Tibial artery (tissue), 4 donors: ENCODE results near the gene FAR1.

Source experiments
- DNase-seq, 2 donors: peaks; one replicate each; pipeline ENCODE4 v3.0.0-alpha.2; 2019
- H3K27ac ChIP-seq, 2 donors: fragments of 200-600 bp; sonication (generic) in 1 of 2; 1 replicate in 1 of 2; 2 replicates in 1 of 2; pipeline ENCODE4 v1.5.1; 2018 to 2019; ENCODE audit warnings: mild to moderate bottlenecking in 1 of 2
- H3K27me3 ChIP-seq, 2 donors: fragments of 200-600 bp; sonication (generic) in 1 of 2; one replicate each; pipeline versions ENCODE4 v1.5.1 to v1.6.0; 2016 to 2019
- H3K36me3 ChIP-seq, 3 donors: fragments of 200-600 bp; sonication (generic) in 2 of 3; one replicate each; pipeline ENCODE4 v1.5.1; 2016 to 2019; ENCODE audit warnings: mild to moderate bottlenecking in 2 of 3
- H3K4me1 ChIP-seq, 4 donors: fragments of 200-600 bp; sonication (generic) in 2 of 4; 1 replicate in 3 of 4; 2 replicates in 1 of 4; pipeline ENCODE4 v1.5.1; 2016 to 2019
- H3K4me3 ChIP-seq, 2 donors: fragments of 200-600 bp; sonication (generic) in 1 of 2; 1 replicate in 1 of 2; 2 replicates in 1 of 2; pipeline ENCODE4 v1.5.1; 2018 to 2019; ENCODE audit warnings: mild to moderate bottlenecking in 2 of 2
- H3K9me3 ChIP-seq, 3 donors: fragments of 200-600 bp; sonication (generic) in 1 of 3; one replicate each; pipeline ENCODE4 v1.5.1; 2016 to 2019
- intact Hi-C: fragments of 100-400 bp; cut with DNase I; formaldehyde crosslinking; loops from one replicate; pipeline ENCODE4 v1.15.0; 2023; ENCODE audit warnings: low total_unique reads
- TF ChIP-seq, protein P1 (sequence below), 2 experiments: fragments of 200-600 bp in 1 of 2; fragments of 450-650 bp in 1 of 2; IDR thresholded peaks; one replicate each; pipeline ENCODE4 v1.5.1; 2017 to 2019; ENCODE audit warnings: antibody characterized with exemption in 2 of 2, mild to moderate bottlenecking in 1 of 2, moderate library complexity in 1 of 2

Gene FAR1

DNA sequence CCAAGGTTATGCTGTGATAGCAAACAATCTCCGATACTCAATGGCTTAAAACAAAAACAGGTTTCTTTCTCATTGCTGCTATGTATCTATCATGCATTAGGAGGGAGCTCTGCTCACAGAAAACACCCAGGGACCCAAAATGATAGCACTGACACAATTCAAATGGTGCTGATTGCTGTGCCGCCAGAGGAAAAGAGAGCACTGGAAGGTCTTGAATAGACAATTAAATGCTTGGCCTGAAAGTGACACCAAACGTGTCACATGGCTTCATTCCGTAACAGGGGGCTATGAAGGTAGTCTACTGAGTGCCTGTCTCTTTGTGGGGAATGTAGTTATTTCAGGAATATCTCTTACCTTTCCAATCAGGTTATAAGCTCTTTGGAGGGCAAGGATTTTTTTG, 94.2 kb downstream of the FAR1 start:
- no peak overlapping the region for H3K4me3 ChIP-seq
- no peaks in the 10 kb centered on the region for H3K27me3 ChIP-seq
- H3K4me1 ChIP-seq = no peaks in the 10 kb centered on the region
- no peaks in the 10 kb centered on the region for H3K9me3 ChIP-seq
- DNase-seq = no peak
- H3K36me3 ChIP-seq = no peaks in the 10 kb centered on the region
- H3K27ac ChIP-seq = no peak overlapping the region
- TF ChIP-seq, protein P1, sequence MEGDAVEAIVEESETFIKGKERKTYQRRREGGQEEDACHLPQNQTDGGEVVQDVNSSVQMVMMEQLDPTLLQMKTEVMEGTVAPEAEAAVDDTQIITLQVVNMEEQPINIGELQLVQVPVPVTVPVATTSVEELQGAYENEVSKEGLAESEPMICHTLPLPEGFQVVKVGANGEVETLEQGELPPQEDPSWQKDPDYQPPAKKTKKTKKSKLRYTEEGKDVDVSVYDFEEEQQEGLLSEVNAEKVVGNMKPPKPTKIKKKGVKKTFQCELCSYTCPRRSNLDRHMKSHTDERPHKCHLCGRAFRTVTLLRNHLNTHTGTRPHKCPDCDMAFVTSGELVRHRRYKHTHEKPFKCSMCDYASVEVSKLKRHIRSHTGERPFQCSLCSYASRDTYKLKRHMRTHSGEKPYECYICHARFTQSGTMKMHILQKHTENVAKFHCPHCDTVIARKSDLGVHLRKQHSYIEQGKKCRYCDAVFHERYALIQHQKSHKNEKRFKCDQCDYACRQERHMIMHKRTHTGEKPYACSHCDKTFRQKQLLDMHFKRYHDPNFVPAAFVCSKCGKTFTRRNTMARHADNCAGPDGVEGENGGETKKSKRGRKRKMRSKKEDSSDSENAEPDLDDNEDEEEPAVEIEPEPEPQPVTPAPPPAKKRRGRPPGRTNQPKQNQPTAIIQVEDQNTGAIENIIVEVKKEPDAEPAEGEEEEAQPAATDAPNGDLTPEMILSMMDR (IDR thresholded peaks at IDR 0.05) = no peak
- intact Hi-C loops = no loop called here

- H3K9me3 ChIP-seq = no peaks in the 10 kb centered on the region
- TF ChIP-seq, protein P1 (IDR thresholded peaks at IDR 0.05) = no peak
- intact Hi-C loops = no loop called here
These were observed 94.9 kb downstream of the FAR1 start for GRCh38 chr11:13763341-13763740.

GRCh38 chr11:13765886-13766285, 97.4 kb downstream of the FAR1 start:
- Histone ChIP-seq H3K27me3 (no peaks in the 10 kb centered on the region), H3K9me3 (no peaks in the 10 kb centered on the region), H3K27ac (no peak overlapping the region), H3K4me1 (no peaks in the 10 kb centered on the region), H3K4me3 (no peak overlapping the region), H3K36me3 (no peaks in the 10 kb centered on the region)
- TF ChIP-seq, protein P1 (IDR thresholded peaks at IDR 0.05) = no peak
- DNase-seq = no peak
- intact Hi-C loops = no loop called here

More at GRCh38 chr11:13763341-13763740, 94.9 kb downstream of the FAR1 start:
- Histone ChIP-seq H3K4me3 (no peak overlapping the region), H3K27ac (no peak overlapping the region), H3K27me3 (no peaks in the 10 kb centered on the region), H3K4me1 (no peaks in the 10 kb centered on the region), H3K36me3 (no peaks in the 10 kb centered on the region)
- no peak for DNase-seq

GRCh38 chr11:13767471-13767870, 99.0 kb downstream of the FAR1 start:
- H3K36me3 ChIP-seq = no peaks in the 10 kb centered on the region
- DNase-seq = no peak
- no peaks in the 10 kb centered on the region for H3K27me3 ChIP-seq
- no peak overlapping the region for H3K27ac ChIP-seq
- H3K4me1 ChIP-seq = no peaks in the 10 kb centered on the region
- TF ChIP-seq, protein P1 (IDR thresholded peaks at IDR 0.05) = no peak
- intact Hi-C loops = no loop called here
- no peaks in the 10 kb centered on the region for H3K9me3 ChIP-seq
- H3K4me3 ChIP-seq = no peak overlapping the region

DNA sequence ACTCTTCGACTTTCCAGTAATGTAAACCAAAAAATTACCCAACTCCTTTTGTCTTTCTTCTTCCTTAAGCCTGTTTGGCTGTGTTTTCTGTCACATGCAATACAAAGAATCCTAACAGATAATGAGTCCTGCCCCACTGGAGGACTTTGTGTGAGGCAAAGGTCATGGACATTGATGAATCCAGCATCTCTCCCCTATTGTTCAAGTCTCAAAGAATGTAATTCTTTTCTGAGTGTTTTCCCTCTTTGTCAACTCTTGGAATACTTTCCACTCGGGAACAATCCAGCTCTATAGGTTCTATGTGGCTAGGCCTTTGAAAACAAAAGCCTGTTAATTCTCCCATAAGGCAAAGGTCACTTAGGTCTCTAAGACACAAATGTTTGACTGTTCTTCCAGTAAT, 100.7 kb downstream of the FAR1 start:
- H3K27ac ChIP-seq = no peak overlapping the region
- H3K36me3 ChIP-seq = no peaks in the 10 kb centered on the region
- H3K27me3 ChIP-seq = peaks cover 0 to 3% of the 10 kb centered on the region in 2 donors
- H3K4me3 ChIP-seq = no peak overlapping the region
- TF ChIP-seq, protein P1 (IDR thresholded peaks at IDR 0.05) = no peak
- no peaks in the 10 kb centered on the region for H3K4me1 ChIP-seq
- no peaks in the 10 kb centered on the region for H3K9me3 ChIP-seq
- intact Hi-C loops = no loop called here
- DNase-seq = no peak

- intact Hi-C loops = no loop called here
These were observed 102.7 kb downstream of the FAR1 start for GRCh38 chr11:13771151-13771550.

More at GRCh38 chr11:13771151-13771550, 102.7 kb downstream of the FAR1 start:
- Histone ChIP-seq H3K27ac (no peak overlapping the region), H3K27me3 (peaks cover 0 to 3% of the 10 kb centered on the region in 2 donors), H3K4me3 (no peak overlapping the region), H3K36me3 (no peaks in the 10 kb centered on the region), H3K9me3 (no peaks in the 10 kb centered on the region), H3K4me1 (no peaks in the 10 kb centered on the region)
- TF ChIP-seq, protein P1 (IDR thresholded peaks at IDR 0.05) = no peak
- DNase-seq = no peak
